HCT116 (cell line): ENCODE data around the gene SIRPA. TPM values are rescaled to one million over a fixed set of nuclear protein-coding genes. Genes with fewer than 3 reads are reported as not detected.

Experiments used
- ATAC-seq: fragments of 200-7000 bp; cut with Tn5 transposase; 2 replicates; pipeline ENCODE4 v1.9.1; 2020; ENCODE audit warnings: mild to moderate bottlenecking, moderate library complexity
- BruUV-seq: library from RNA; stranded (reverse); fragments of 400-500 nt; replicated peaks from 2 replicates; lab custom pipeline; 2021; lab: Mats Ljungman, UMichigan
- CTCF ChIA-PET: fragments of 300-600 bp; sonication (Branson Sonifier 250); formaldehyde crosslinking; loops from one replicate; lab custom pipeline; 2021; ENCODE audit warnings: antibody characterized with exemption; lab: Charles Lee
- POLR2A ChIA-PET: fragments of 300-600, 350-600 bp; sonication (Branson Sonifier 250); formaldehyde crosslinking; loops from one replicate; lab custom pipeline; 2021; ENCODE audit warnings: antibody characterized with exemption; lab: Charles Lee
- RAD21 ChIA-PET, 2 experiments: fragments of 300-600 bp; sonication (Branson Sonifier 250); formaldehyde crosslinking; loops; one replicate each; lab custom pipeline; 2023; ENCODE audit warnings: low total read pairs in 2 of 2; ENCODE audit not compliant: uncharacterized antibody in 2 of 2, unreplicated experiment in 2 of 2, low non-redundant PET in 1 of 2; lab: Charles Lee
- DNase-seq: peaks from one replicate; pipeline ENCODE4 v3.0.0-alpha.2; 2010; ENCODE audit warnings: low read depth, low spot score
- H2AFZ ChIP-seq: fragments of 200-600 bp; shearing (Covaris generic), sonication (generic); 2 replicates; pipeline ENCODE4 v1.6.1; 2017; ENCODE audit warnings: low read depth, mixed run types, mixed read lengths, antibody characterized with exemption, low read length; ENCODE audit not compliant: poor library complexity, severe bottlenecking
- H3K27ac ChIP-seq: 2 replicates; pipeline ENCODE4 v1.5.1; 2012; ENCODE audit warnings: low read depth, low read length
- H3K27me3 ChIP-seq: fragments of 200-600 bp; sonication (generic); 2 replicates; pipeline ENCODE4 v1.6.1; 2016; ENCODE audit warnings: mixed run types, low read length, mixed read lengths; ENCODE audit not compliant: insufficient read depth
- H3K36me3 ChIP-seq, 2 experiments: fragments of 200-500 bp in 1 of 2; fragments of 200-600 bp in 1 of 2; sonication (Bioruptor generic) in 1 of 2; sonication (generic) in 1 of 2; 2 replicates each; pipeline versions ENCODE4 v1.5.1 to v1.6.1; 2014 to 2016; ENCODE audit warnings: low read length in 2 of 2, inconsistent platforms in 1 of 2, mixed read lengths in 1 of 2, mixed run types in 1 of 2; ENCODE audit not compliant: insufficient read depth in 2 of 2, control insufficient read depth in 1 of 2
- H3K4me1 ChIP-seq, 2 experiments: fragments of 200-600 bp in 1 of 2; sonication (generic) in 1 of 2; 2 replicates each; pipeline versions ENCODE4 v1.5.1 to v1.6.1; 2012 to 2017; ENCODE audit warnings: low read length in 2 of 2, inconsistent platforms in 1 of 2, mild to moderate bottlenecking in 1 of 2, mixed read lengths in 1 of 2, mixed run types in 1 of 2, moderate library complexity in 1 of 2; ENCODE audit not compliant: insufficient read depth in 2 of 2, control insufficient read depth in 1 of 2
- H3K4me2 ChIP-seq: fragments of 200-600 bp; sonication (generic); 2 replicates; pipeline ENCODE4 v1.6.1; 2017; ENCODE audit warnings: mixed run types, low read length, mixed read lengths
- H3K4me3 ChIP-seq, 2 experiments: fragments of 200-600 bp in 1 of 2; sonication (generic) in 1 of 2; replicated peaks in 1 of 2; 2 replicates each; pipeline ENCODE4 v1.5.1; 2011 to 2016; ENCODE audit warnings: low read length in 2 of 2, control low read depth in 1 of 2, low read depth in 1 of 2, mild to moderate bottlenecking in 1 of 2, mixed read lengths in 1 of 2, mixed run types in 1 of 2
- H3K79me2 ChIP-seq: fragments of 200-600 bp; sonication (generic); 2 replicates; pipeline ENCODE4 v1.6.1; 2017; ENCODE audit warnings: mild to moderate bottlenecking, mixed run types, low read length, moderate library complexity, mixed read lengths; ENCODE audit not compliant: insufficient read depth
- H3K9ac ChIP-seq: fragments of 200-600 bp; sonication (generic); 2 replicates; pipeline ENCODE4 v1.6.1; 2016; ENCODE audit warnings: low read length, mixed read lengths
- H3K9me2 ChIP-seq: fragments of 200-600 bp; sonication (generic), shearing (Covaris generic); 2 replicates; pipeline ENCODE4 v1.6.1; 2017; ENCODE audit warnings: mixed run types, mild to moderate bottlenecking, moderate library complexity; ENCODE audit not compliant: insufficient read depth
- H3K9me3 ChIP-seq, 2 experiments: fragments of 200-500 bp in 1 of 2; fragments of 200-600 bp in 1 of 2; sonication (Bioruptor generic) in 1 of 2; sonication (generic) in 1 of 2; 2 replicates each; pipeline ENCODE4 v1.6.1; 2014 to 2017; ENCODE audit warnings: low read length in 2 of 2, mixed read lengths in 2 of 2, inconsistent platforms in 1 of 2, low read depth in 1 of 2, mild to moderate bottlenecking in 1 of 2, mixed run types in 1 of 2, moderate library complexity in 1 of 2; ENCODE audit not compliant: control insufficient read depth in 1 of 2, insufficient read depth in 1 of 2
- H4K20me1 ChIP-seq: fragments of 200-600 bp; sonication (generic), shearing (Covaris generic); 2 replicates; pipeline ENCODE4 v1.6.1; 2017; ENCODE audit warnings: mixed run types, mild to moderate bottlenecking, moderate library complexity; ENCODE audit not compliant: insufficient read depth
- ATF3 ChIP-seq: IDR thresholded peaks from 2 replicates; pipeline ENCODE4 v1.6.1; 2012
- CBX3 ChIP-seq: IDR thresholded peaks from 2 replicates; pipeline ENCODE4 v1.6.1; 2012; ENCODE audit warnings: low read depth
- EGR1 ChIP-seq: IDR thresholded peaks from 2 replicates; pipeline ENCODE4 v1.6.1; 2012; ENCODE audit warnings: low read depth
- ELF1 ChIP-seq: IDR thresholded peaks from 2 replicates; pipeline ENCODE4 v1.6.1; 2012; ENCODE audit warnings: low read depth, borderline replicate concordance
- EZH2 ChIP-seq: fragments of 200-600 bp; sonication (generic); IDR thresholded peaks from 2 replicates; pipeline ENCODE4 v1.6.1; 2017; ENCODE audit warnings: antibody characterized with exemption, mixed run types
- EZH2phosphoT487 ChIP-seq: fragments of 200-600 bp; IDR thresholded peaks from 2 replicates; pipeline ENCODE4 v1.6.1; 2018; ENCODE audit warnings: antibody characterized with exemption, borderline replicate concordance
- JUND ChIP-seq: IDR thresholded peaks from 2 replicates; pipeline ENCODE4 v1.6.1; 2012
- POLR2A ChIP-seq: IDR thresholded peaks from 2 replicates; pipeline ENCODE4 v1.7.0; 2011; ENCODE audit warnings: borderline replicate concordance; ENCODE audit not compliant: insufficient read depth, insufficient read length; ENCODE audit errors: extremely low read depth
- POLR2AphosphoS5 ChIP-seq: IDR thresholded peaks from 2 replicates; pipeline ENCODE4 v1.6.1; 2011; ENCODE audit warnings: mild to moderate bottlenecking, low read depth, low read length, moderate library complexity
- SP1 ChIP-seq: IDR thresholded peaks from 2 replicates; pipeline ENCODE4 v1.6.1; 2012; ENCODE audit warnings: low read depth
- TCF7L2 ChIP-seq: IDR thresholded peaks from 2 replicates; pipeline ENCODE4 v1.7.0; 2011; ENCODE audit warnings: borderline replicate concordance, inconsistent platforms; ENCODE audit not compliant: insufficient read depth, insufficient read length; ENCODE audit errors: extremely low read depth
- YY1 ChIP-seq: IDR thresholded peaks from 2 replicates; pipeline ENCODE4 v1.6.1; 2011; ENCODE audit warnings: low read length, low read depth, moderate library complexity, mild to moderate bottlenecking; ENCODE audit not compliant: insufficient replicate concordance; ENCODE audit errors: extremely low read depth
- ZFX ChIP-seq: fragments of 450-650 bp; IDR thresholded peaks from 2 replicates; pipeline ENCODE4 v1.6.1; 2017
- ZNF274 ChIP-seq: fragments of 200-500 bp; sonication (Bioruptor generic); IDR thresholded peaks from 2 replicates; pipeline ENCODE4 v1.6.1; 2014; ENCODE audit warnings: mild to moderate bottlenecking, low read depth, low read length, inconsistent platforms
- intact Hi-C: fragments of 100-400 bp; cut with micrococcal nuclease; formaldehyde crosslinking; loops from 2 replicates; pipeline ENCODE4 v1.10.0; 2022
- total RNA-seq: library from RNA; stranded (reverse); gene quantifications from one replicate; pipeline ENCODE4 v1.2.1, GENCODE V29; 2021; ENCODE audit not compliant: unreplicated experiment
- TF ChIP-seq, protein P1 (sequence below): IDR thresholded peaks from 2 replicates; pipeline ENCODE4 v1.6.1; 2012
- TF ChIP-seq, protein P2 (sequence below): IDR thresholded peaks from 2 replicates; pipeline ENCODE4 v1.6.1; 2011; ENCODE audit warnings: mild to moderate bottlenecking, low read length, moderate library complexity; ENCODE audit not compliant: insufficient replicate concordance; ENCODE audit errors: extremely low read depth

SIRPA gene
- total RNA-seq, 1 experiment from 2014 or later, result 15.3 TPM

DNA sequence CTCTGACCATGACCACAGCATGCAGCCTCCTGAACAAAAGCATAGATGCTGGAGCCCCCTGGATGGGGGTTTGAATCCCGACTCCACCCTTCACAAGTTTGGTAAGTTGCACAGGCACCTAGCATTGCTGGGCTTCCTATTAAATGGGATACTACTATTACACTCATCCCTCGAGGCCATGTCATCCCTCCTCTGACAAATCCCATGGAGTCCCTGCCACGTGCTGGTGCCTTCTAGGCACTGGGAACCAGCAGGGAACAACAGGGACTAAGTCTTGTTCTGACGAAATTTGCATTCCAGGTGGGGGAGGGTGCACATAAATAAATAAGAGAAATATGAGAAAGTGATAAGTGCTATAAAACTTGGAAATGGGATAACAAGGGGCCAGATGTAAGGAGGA, 15.3 kb upstream of the SIRPA start:
- no peak for TF ChIP-seq EZH2
- CTCF ChIA-PET, result no interaction called here
- Histone ChIP-seq H3K27me3 (no peaks in the 10 kb centered on the region), H3K4me2 (no peak overlapping the region), H3K36me3 (no peaks in the 10 kb centered on the region), H3K27ac (no peak overlapping the region), H2AFZ (no peak overlapping the region), H3K4me1 (no peaks in the 10 kb centered on the region; a peak in 1 of 4 replicates), H3K79me2 (no peaks in the 10 kb centered on the region), H3K4me3 (no peak overlapping the region), H3K9me3 (no peaks in the 10 kb centered on the region), H3K9ac (no peak overlapping the region), H4K20me1 (no peaks in the 10 kb centered on the region), H3K9me2 (no peaks in the 10 kb centered on the region)
- no peak for DNase-seq
- no TSS peak for BruUV-seq
- no peak for ATAC-seq
- intact Hi-C loops, result no loop called here
- RAD21 ChIA-PET, result no interaction called here
- POLR2A ChIA-PET, result no interaction called here

DNA sequence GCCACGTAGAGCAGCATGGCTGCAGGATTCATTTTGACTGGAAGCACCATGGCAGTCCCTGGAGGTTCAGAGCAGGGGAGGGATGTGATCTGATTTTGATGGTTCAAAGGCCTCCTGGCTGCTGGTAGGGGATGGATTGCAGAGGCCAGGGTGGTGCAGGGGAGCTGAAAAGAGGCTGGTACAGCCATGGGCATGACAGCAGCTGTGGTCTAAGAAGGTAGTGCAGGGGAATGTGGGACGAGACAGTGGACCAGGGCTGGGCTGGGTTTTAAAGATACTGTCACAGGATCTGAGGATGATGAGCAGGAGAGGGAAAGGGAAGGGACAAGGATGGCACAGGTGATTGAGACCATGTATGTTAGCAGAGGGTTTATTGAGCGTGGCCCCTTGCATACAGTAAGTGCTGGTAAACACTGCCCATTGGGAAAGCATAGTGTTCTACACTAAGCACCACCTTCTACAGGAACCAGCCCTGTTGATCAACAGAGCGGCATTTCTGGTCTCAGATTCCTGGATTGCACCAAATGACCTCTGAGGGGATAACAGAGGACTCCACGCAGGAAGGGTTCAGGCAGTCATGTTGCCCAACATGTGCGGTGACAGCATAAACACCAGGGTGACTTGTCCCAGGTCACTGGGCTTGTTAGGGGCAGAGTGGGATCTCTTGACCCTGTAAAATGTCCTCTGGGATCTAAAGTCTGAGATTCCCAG, 14.5 kb upstream of the SIRPA start:
- Histone ChIP-seq H3K9me2 (no peaks in the 10 kb centered on the region), H3K27ac (no peak overlapping the region), H3K4me3 (no peak overlapping the region), H3K79me2 (no peaks in the 10 kb centered on the region), H3K36me3 (no peaks in the 10 kb centered on the region), H3K4me1 (no peaks in the 10 kb centered on the region; a peak in 1 of 4 replicates), H3K9me3 (no peaks in the 10 kb centered on the region), H3K4me2 (no peak overlapping the region), H2AFZ (no peak overlapping the region), H3K9ac (no peak overlapping the region), H3K27me3 (no peaks in the 10 kb centered on the region), H4K20me1 (no peaks in the 10 kb centered on the region)
- intact Hi-C loops, result no loop called here
- ChIA-PET CTCF (no interaction called here), RAD21 (no interaction called here), POLR2A (no interaction called here)
- no peak for ATAC-seq
- BruUV-seq, result no TSS peak
- DNase-seq, result no peak
- TF ChIP-seq EZH2 (no peak), POLR2AphosphoS5 (no peak), YY1 (no peak), TCF7L2 (no peak), SP1 (no peak), POLR2A (no peak), ZNF274 (no peak), ATF3 (no peak), JUND (no peak), ZFX (no peak), EZH2phosphoT487 (no peak), CBX3 (no peak), EGR1 (no peak), ELF1 (no peak)
- TF ChIP-seq, protein P1, sequence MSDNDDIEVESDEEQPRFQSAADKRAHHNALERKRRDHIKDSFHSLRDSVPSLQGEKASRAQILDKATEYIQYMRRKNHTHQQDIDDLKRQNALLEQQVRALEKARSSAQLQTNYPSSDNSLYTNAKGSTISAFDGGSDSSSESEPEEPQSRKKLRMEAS, result no peak
- TF ChIP-seq, protein P2, sequence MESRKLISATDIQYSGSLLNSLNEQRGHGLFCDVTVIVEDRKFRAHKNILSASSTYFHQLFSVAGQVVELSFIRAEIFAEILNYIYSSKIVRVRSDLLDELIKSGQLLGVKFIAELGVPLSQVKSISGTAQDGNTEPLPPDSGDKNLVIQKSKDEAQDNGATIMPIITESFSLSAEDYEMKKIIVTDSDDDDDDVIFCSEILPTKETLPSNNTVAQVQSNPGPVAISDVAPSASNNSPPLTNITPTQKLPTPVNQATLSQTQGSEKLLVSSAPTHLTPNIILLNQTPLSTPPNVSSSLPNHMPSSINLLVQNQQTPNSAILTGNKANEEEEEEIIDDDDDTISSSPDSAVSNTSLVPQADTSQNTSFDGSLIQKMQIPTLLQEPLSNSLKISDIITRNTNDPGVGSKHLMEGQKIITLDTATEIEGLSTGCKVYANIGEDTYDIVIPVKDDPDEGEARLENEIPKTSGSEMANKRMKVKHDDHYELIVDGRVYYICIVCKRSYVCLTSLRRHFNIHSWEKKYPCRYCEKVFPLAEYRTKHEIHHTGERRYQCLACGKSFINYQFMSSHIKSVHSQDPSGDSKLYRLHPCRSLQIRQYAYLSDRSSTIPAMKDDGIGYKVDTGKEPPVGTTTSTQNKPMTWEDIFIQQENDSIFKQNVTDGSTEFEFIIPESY, result no peak
